ENCODE results near the gene SMIM35.

Gene SMIM35

DNA sequence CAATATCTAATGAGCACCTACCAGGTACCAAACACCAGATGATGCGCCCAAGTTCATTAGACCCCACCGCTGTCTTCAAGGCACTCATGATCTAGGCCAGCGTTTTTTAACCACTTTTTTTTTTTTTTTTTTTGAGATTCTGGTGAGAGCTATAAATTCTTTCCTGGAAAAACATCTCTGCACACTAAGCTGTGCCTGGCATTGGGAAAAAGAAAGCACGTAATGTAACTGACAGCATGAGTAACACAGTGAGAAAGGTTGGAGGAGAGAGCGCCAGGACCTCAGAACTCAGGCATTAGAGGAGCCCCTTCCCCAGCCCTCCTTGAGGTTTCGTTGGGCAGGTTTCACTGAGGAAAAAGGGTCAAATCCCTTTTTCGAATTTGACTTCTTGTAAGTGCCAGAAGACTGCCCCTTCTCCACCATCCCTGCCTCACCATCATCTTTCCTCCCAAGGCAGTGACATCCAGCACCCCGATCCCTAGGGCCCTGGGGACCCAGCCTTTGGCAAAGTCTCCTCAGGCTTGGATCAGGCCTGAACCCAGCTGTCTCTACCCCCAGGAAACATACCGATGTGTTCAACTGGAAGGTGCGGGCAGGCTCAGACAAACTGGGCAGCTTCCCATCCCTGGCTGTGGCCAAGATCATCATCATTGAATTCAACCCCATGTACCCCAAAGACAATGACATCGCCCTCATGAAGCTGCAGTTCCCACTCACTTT is 26.1 kb upstream of the SMIM35 start:
- Histone ChIP-seq H3K27me3 (ENCODE audit: insufficient read depth, poor library complexity, severe bottlenecking) (no peaks in the 10 kb centered on the region), H3K27ac (replicated peaks) (no peak overlapping the region), H3K4me3 (replicated peaks; ENCODE audit: insufficient read depth, low read length) (no peak overlapping the region)
- TF ChIP-seq, protein P1, sequence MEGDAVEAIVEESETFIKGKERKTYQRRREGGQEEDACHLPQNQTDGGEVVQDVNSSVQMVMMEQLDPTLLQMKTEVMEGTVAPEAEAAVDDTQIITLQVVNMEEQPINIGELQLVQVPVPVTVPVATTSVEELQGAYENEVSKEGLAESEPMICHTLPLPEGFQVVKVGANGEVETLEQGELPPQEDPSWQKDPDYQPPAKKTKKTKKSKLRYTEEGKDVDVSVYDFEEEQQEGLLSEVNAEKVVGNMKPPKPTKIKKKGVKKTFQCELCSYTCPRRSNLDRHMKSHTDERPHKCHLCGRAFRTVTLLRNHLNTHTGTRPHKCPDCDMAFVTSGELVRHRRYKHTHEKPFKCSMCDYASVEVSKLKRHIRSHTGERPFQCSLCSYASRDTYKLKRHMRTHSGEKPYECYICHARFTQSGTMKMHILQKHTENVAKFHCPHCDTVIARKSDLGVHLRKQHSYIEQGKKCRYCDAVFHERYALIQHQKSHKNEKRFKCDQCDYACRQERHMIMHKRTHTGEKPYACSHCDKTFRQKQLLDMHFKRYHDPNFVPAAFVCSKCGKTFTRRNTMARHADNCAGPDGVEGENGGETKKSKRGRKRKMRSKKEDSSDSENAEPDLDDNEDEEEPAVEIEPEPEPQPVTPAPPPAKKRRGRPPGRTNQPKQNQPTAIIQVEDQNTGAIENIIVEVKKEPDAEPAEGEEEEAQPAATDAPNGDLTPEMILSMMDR (IDR thresholded peaks at IDR 0.05; ENCODE audit: insufficient read depth, low read length) = no peak
- TF ChIP-seq, protein P2, sequence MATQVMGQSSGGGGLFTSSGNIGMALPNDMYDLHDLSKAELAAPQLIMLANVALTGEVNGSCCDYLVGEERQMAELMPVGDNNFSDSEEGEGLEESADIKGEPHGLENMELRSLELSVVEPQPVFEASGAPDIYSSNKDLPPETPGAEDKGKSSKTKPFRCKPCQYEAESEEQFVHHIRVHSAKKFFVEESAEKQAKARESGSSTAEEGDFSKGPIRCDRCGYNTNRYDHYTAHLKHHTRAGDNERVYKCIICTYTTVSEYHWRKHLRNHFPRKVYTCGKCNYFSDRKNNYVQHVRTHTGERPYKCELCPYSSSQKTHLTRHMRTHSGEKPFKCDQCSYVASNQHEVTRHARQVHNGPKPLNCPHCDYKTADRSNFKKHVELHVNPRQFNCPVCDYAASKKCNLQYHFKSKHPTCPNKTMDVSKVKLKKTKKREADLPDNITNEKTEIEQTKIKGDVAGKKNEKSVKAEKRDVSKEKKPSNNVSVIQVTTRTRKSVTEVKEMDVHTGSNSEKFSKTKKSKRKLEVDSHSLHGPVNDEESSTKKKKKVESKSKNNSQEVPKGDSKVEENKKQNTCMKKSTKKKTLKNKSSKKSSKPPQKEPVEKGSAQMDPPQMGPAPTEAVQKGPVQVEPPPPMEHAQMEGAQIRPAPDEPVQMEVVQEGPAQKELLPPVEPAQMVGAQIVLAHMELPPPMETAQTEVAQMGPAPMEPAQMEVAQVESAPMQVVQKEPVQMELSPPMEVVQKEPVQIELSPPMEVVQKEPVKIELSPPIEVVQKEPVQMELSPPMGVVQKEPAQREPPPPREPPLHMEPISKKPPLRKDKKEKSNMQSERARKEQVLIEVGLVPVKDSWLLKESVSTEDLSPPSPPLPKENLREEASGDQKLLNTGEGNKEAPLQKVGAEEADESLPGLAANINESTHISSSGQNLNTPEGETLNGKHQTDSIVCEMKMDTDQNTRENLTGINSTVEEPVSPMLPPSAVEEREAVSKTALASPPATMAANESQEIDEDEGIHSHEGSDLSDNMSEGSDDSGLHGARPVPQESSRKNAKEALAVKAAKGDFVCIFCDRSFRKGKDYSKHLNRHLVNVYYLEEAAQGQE (IDR thresholded peaks at IDR 0.05; ENCODE audit: insufficient replicate concordance, low read depth) = no peak
- TF ChIP-seq POLR2AphosphoS5 (IDR thresholded peaks at IDR 0.05; ENCODE audit: low read depth) = no peak
- TF ChIP-seq SPI1 (IDR thresholded peaks at IDR 0.05; ENCODE audit: borderline replicate concordance, low read depth) = no peak
- no peak for TF ChIP-seq GABPA (IDR thresholded peaks at IDR 0.05; ENCODE audit: low read depth)
- no peak for DNase-seq (ENCODE audit: low read depth in 1 of 2, low spot score in 1 of 2)

DNA sequence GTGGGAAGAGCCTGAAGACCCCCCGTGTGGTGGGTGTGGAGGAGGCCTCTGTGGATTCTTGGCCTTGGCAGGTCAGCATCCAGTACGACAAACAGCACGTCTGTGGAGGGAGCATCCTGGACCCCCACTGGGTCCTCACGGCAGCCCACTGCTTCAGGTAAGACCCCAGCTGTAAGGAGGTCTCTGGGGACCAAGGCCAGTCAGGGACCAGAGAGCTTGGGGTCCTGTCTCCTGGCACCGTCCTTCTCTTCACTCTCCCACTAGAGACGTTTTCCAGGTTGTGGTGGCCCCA is 24.9 kb upstream of the SMIM35 start:
- Histone ChIP-seq H3K27ac (replicated peaks) (no peak overlapping the region), H3K4me3 (replicated peaks; ENCODE audit: insufficient read depth, low read length) (no peak overlapping the region), H3K27me3 (ENCODE audit: insufficient read depth, poor library complexity, severe bottlenecking) (no peaks in the 10 kb centered on the region)
- no peak for DNase-seq (ENCODE audit: low read depth in 1 of 2, low spot score in 1 of 2)
- TF ChIP-seq GABPA (IDR thresholded peaks at IDR 0.05; ENCODE audit: low read depth) (no peak), SPI1 (IDR thresholded peaks at IDR 0.05; ENCODE audit: borderline replicate concordance, low read depth) (no peak), POLR2AphosphoS5 (IDR thresholded peaks at IDR 0.05; ENCODE audit: low read depth) (no peak)
- TF ChIP-seq, protein P2 (IDR thresholded peaks at IDR 0.05; ENCODE audit: insufficient replicate concordance, low read depth) = no peak
- TF ChIP-seq, protein P1 (IDR thresholded peaks at IDR 0.05; ENCODE audit: insufficient read depth, low read length) = no peak

DNA sequence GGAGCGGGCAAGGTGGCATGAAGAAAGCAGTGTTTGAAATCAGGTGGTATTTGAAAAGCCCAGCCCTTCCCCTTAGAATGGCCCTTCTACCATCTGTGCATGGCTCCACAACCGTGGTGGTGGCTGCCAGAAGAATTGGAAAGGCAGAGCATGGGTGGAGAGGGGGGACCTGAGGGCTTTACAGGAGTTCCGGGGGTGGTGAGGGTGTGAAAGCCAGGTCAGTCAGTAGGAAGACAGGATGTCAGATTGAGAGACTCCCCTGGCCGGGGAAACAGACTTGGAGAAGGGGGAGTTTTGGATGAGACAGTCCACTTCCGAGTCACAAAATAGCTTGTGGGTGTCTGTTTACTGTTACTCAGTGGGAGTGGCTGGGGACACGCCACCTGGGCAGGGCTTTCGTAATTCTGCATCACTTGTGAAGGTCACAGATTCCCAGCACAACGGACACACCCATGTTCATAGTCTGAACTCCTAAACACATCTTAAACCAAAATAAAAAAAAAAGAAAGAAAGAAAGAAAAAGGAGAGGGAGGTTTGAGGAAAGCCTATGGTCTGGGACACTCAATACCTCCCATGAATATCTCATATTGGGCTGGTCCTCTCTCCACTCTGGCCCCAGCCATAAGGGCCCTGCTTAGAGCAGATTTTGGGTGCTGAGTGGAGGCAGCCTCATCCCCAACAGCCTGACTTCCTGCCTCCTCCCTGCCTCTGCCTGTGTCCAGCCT is 24.4 kb upstream of the SMIM35 start:
- H3K4me3 ChIP-seq (replicated peaks; ENCODE audit: insufficient read depth, low read length) = no peak overlapping the region
- no peak for DNase-seq (ENCODE audit: low read depth in 1 of 2, low spot score in 1 of 2)
- TF ChIP-seq SPI1 (IDR thresholded peaks at IDR 0.05; ENCODE audit: borderline replicate concordance, low read depth) = no peak
- TF ChIP-seq, protein P1 (IDR thresholded peaks at IDR 0.05; ENCODE audit: insufficient read depth, low read length) = no peak
- TF ChIP-seq GABPA (IDR thresholded peaks at IDR 0.05; ENCODE audit: low read depth) = no peak
- TF ChIP-seq POLR2AphosphoS5 (IDR thresholded peaks at IDR 0.05; ENCODE audit: low read depth) = no peak
- TF ChIP-seq, protein P2 (IDR thresholded peaks at IDR 0.05; ENCODE audit: insufficient replicate concordance, low read depth) = no peak
- no peak overlapping the region for H3K27ac ChIP-seq (replicated peaks)
- H3K27me3 ChIP-seq (ENCODE audit: insufficient read depth, poor library complexity, severe bottlenecking) = no peaks in the 10 kb centered on the region

Measured in HL-60 (cell line).